Endothelial cell of umbilical vein (primary cell): ENCODE results near the gene PTPRU. TPM values are rescaled to one million over a fixed set of nuclear protein-coding genes. Genes with fewer than 3 reads are reported as not detected.

ENCODE experiments used
- BruUV-seq: library from RNA; stranded (reverse); fragments of 400-500 nt; replicated peaks from 2 replicates; lab custom pipeline; 2021; lab: Mats Ljungman, UMichigan
- CTCF ChIA-PET: fragments of 300-600, 350-600 bp; sonication (Branson Sonifier 250); formaldehyde crosslinking; loops from one replicate; lab custom pipeline; 2021; ENCODE audit warnings: antibody characterized with exemption, inconsistent platforms; lab: Charles Lee
- POLR2A ChIA-PET: fragments of 300-600, 350-600 bp; sonication (Branson Sonifier 250); formaldehyde crosslinking; loops from one replicate; lab custom pipeline; 2021; ENCODE audit warnings: antibody characterized with exemption, inconsistent platforms; lab: Charles Lee
- DNase-seq: peaks from one replicate; pipeline ENCODE4 v3.0.0-alpha.2; 2011; ENCODE audit warnings: low read depth, low spot score
- FAIRE-seq: peaks from 2 replicates; lab custom pipeline; 2011; peaks lifted over from hg19 to GRCh38; lab: Jason Lieb, UNC
- H2AFZ ChIP-seq: 2 replicates; pipeline ENCODE4 v1.6.0; 2012; ENCODE audit warnings: low read depth, low read length, control low read depth, inconsistent platforms
- H3K27ac ChIP-seq: 2 replicates; pipeline ENCODE4 v1.5.1; 2011; ENCODE audit warnings: low read depth, mild to moderate bottlenecking, control low read depth, low read length, moderate library complexity; ENCODE audit not compliant: insufficient read depth
- H3K27me3 ChIP-seq, 2 experiments: 2 replicates each; pipeline versions ENCODE4 v1.6.0 to v1.6.1; 2011; ENCODE audit warnings: low read length in 2 of 2, mixed read lengths in 1 of 2; ENCODE audit not compliant: control insufficient read depth in 2 of 2, insufficient read depth in 2 of 2
- H3K36me3 ChIP-seq, 2 experiments: 2 replicates in 1 of 2; 3 replicates in 1 of 2; pipeline ENCODE4 v1.5.1; 2011; ENCODE audit warnings: low read length in 2 of 2, mild to moderate bottlenecking in 1 of 2, moderate library complexity in 1 of 2; ENCODE audit not compliant: control insufficient read depth in 2 of 2, insufficient read depth in 2 of 2; ENCODE audit errors: extremely low read depth in 1 of 2
- H3K4me1 ChIP-seq: 3 replicates; pipeline ENCODE4 v1.5.1; 2011; ENCODE audit warnings: mild to moderate bottlenecking, low read length; ENCODE audit not compliant: control insufficient read depth, insufficient read depth; ENCODE audit errors: extremely low read depth
- H3K4me2 ChIP-seq: 2 replicates; pipeline ENCODE4 v1.6.1; 2011; ENCODE audit warnings: low read length, control low read depth, mixed read lengths; ENCODE audit not compliant: insufficient read depth
- H3K4me3 ChIP-seq, 3 experiments: fragments of 200-600 bp in 1 of 3; sonication (generic), shearing (Covaris generic) in 1 of 3; replicated peaks in 1 of 3; 2 replicates each; pipeline ENCODE4 v1.5.1; 2011 to 2016; ENCODE audit warnings: control low read depth in 3 of 3, low read length in 3 of 3, mild to moderate bottlenecking in 2 of 3, inconsistent platforms in 1 of 3, low read depth in 1 of 3, moderate library complexity in 1 of 3; ENCODE audit not compliant: insufficient read depth in 1 of 3
- H3K79me2 ChIP-seq: 2 replicates; pipeline ENCODE4 v1.6.0; 2012; ENCODE audit warnings: low read length, inconsistent platforms; ENCODE audit not compliant: control insufficient read depth, insufficient read depth
- H3K9ac ChIP-seq: replicated peaks from 2 replicates; pipeline ENCODE3; 2011; ENCODE audit warnings: low read length, control low read depth; ENCODE audit not compliant: insufficient read depth; ENCODE audit errors: extremely low read depth
- H3K9me1 ChIP-seq: replicated peaks from 3 replicates; pipeline ENCODE4 v1.6.0; 2011; ENCODE audit warnings: mild to moderate bottlenecking, low read length; ENCODE audit not compliant: control insufficient read depth, insufficient read depth; ENCODE audit errors: extremely low read depth
- H3K9me3 ChIP-seq: replicated peaks from 2 replicates; pipeline ENCODE4 v1.5.1; 2012; ENCODE audit warnings: low read length, inconsistent platforms; ENCODE audit not compliant: control insufficient read depth, insufficient read depth
- H4K20me1 ChIP-seq: replicated peaks from 2 replicates; pipeline ENCODE3; 2011; ENCODE audit warnings: mild to moderate bottlenecking, low read length; ENCODE audit not compliant: control insufficient read depth, insufficient read depth; ENCODE audit errors: extremely low read depth
- EZH2 ChIP-seq: IDR thresholded peaks from 2 replicates; pipeline ENCODE4 v1.6.1; 2012; ENCODE audit warnings: borderline replicate concordance, low read depth, mild to moderate bottlenecking, moderate library complexity, low read length, inconsistent platforms; ENCODE audit not compliant: severe bottlenecking
- FOS ChIP-seq: IDR thresholded peaks from 2 replicates; pipeline ENCODE4 v1.6.1; 2011; ENCODE audit warnings: mild to moderate bottlenecking, low read length, moderate library complexity, borderline replicate concordance; ENCODE audit not compliant: insufficient read depth
- GATA2 ChIP-seq: IDR thresholded peaks from 2 replicates; pipeline ENCODE4 v1.7.0; 2011; ENCODE audit warnings: low read depth, mild to moderate bottlenecking, moderate library complexity, mixed read lengths, low read length; ENCODE audit not compliant: insufficient read length, insufficient read depth
- JUN ChIP-seq: IDR thresholded peaks from 2 replicates; pipeline ENCODE4 v1.6.1; 2011; ENCODE audit warnings: borderline replicate concordance, low read depth; ENCODE audit not compliant: insufficient read length, insufficient read depth
- MAX ChIP-seq: IDR thresholded peaks from 2 replicates; pipeline ENCODE4 v1.6.1; 2011; ENCODE audit not compliant: insufficient read depth, insufficient read length
- MYC ChIP-seq: IDR thresholded peaks from one replicate; pipeline ENCODE4 v1.6.1; 2011; ENCODE audit warnings: mild to moderate bottlenecking, low read depth, low read length
- POLR2A ChIP-seq: IDR thresholded peaks from 2 replicates; pipeline ENCODE4 v1.6.1; 2012; ENCODE audit warnings: low read depth, mild to moderate bottlenecking, control low read depth, low read length
- POLR2AphosphoS5 ChIP-seq: IDR thresholded peaks from 2 replicates; pipeline ENCODE4 v1.6.1; 2012; ENCODE audit warnings: low read depth, mild to moderate bottlenecking, control low read depth, low read length, moderate library complexity; ENCODE audit not compliant: insufficient read depth
- dilution Hi-C: fragments of 300-500 bp; cut with MboI; formaldehyde crosslinking; loops from one replicate; pipeline ENCODE4 v1.15.0; 2019; ENCODE audit warnings: low sequenced_read_pairs; ENCODE audit not compliant: extremely low pct_ligation_motif_present
- intact Hi-C: fragments of 100-400 bp; cut with micrococcal nuclease; formaldehyde crosslinking; loops from one replicate; pipeline ENCODE4 v1.10.0; 2022
- polyA plus RNA-seq, 4 experiments: library from polyadenylated mRNA; depleted of rRNA in 3 of 4; stranded (reverse) in 3 of 4; unstranded in 1 of 4; fragments of >200 nt; gene quantifications; 2 replicates each; pipeline versions ENCODE4 v1.2.1 to v1.2.3, GENCODE V29; 2011 to 2012; ENCODE audit warnings: missing spikeins in 1 of 4
- total RNA-seq: library from RNA; stranded (reverse); gene quantifications from 2 replicates; pipeline ENCODE4 v1.2.3, GENCODE V29; 2021
- TF ChIP-seq, protein P1 (sequence below), 2 donors: IDR thresholded peaks; 1 replicate in 1 of 2; 2 replicates in 1 of 2; pipeline ENCODE4 v1.5.1; 2011; ENCODE audit warnings: low read length in 2 of 2, mild to moderate bottlenecking in 2 of 2, moderate library complexity in 2 of 2, control low read depth in 1 of 2, inconsistent platforms in 1 of 2, low read depth in 1 of 2; ENCODE audit not compliant: insufficient read depth in 1 of 2; ENCODE audit errors: extremely low read depth in 1 of 2

The PTPRU gene
- total and polyA plus RNA-seq, 2 donors (not counting 3 experiments of a cell fraction or from before 2014, with no cell fraction given), result 0.58 to 2.6 TPM

- no peaks in the 10 kb centered on the region for H3K9me3 ChIP-seq
- TF ChIP-seq FOS (no peak), JUN (no peak), MAX (no peak), MYC (no peak), EZH2 (no peak), POLR2AphosphoS5 (no peak), GATA2 (no peak), POLR2A (no peak)
- TF ChIP-seq, protein P1, sequence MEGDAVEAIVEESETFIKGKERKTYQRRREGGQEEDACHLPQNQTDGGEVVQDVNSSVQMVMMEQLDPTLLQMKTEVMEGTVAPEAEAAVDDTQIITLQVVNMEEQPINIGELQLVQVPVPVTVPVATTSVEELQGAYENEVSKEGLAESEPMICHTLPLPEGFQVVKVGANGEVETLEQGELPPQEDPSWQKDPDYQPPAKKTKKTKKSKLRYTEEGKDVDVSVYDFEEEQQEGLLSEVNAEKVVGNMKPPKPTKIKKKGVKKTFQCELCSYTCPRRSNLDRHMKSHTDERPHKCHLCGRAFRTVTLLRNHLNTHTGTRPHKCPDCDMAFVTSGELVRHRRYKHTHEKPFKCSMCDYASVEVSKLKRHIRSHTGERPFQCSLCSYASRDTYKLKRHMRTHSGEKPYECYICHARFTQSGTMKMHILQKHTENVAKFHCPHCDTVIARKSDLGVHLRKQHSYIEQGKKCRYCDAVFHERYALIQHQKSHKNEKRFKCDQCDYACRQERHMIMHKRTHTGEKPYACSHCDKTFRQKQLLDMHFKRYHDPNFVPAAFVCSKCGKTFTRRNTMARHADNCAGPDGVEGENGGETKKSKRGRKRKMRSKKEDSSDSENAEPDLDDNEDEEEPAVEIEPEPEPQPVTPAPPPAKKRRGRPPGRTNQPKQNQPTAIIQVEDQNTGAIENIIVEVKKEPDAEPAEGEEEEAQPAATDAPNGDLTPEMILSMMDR (IDR thresholded peaks at IDR 0.05; ENCODE audit: extremely low read depth in 1 of 2, insufficient read depth in 1 of 2, low read depth in 1 of 2, low read length in 2 of 2), result no peak
- dilution Hi-C loops (no loop called here), intact Hi-C loops (loop anchor here (1.0 to 5.0 kb wide), 5 partner anchors 106 to 1038 kb away; partner anchors contain the start of gene PTPRU)
- no peaks in the 10 kb centered on the region for H3K36me3 ChIP-seq
- ChIA-PET POLR2A (no interaction called here), CTCF (interaction anchor here (1.0 to 4.0 kb wide), 7 partner anchors 54 to 1039 kb away, joined by 4 to 34 read pairs (median 7); no protein-coding TSS in a partner anchor)
- H2AFZ ChIP-seq, result no peak overlapping the region
- DNase-seq, result no peak
- H4K20me1 ChIP-seq, result no peaks in the 10 kb centered on the region
- no peak for FAIRE-seq
- BruUV-seq, result no TSS peak
- no peaks in the 10 kb centered on the region for H3K9me1 ChIP-seq
- H3K27ac ChIP-seq, result no peak overlapping the region
- H3K27me3 ChIP-seq, result peaks cover 0 to 2% of the 10 kb centered on the region in 2 experiments
- no peak overlapping the region for H3K4me2 ChIP-seq
- H3K4me1 ChIP-seq, result no peaks in the 10 kb centered on the region
- H3K4me3 ChIP-seq, result no peak overlapping the region
- no peaks in the 10 kb centered on the region for H3K79me2 ChIP-seq
- no peak overlapping the region for H3K9ac ChIP-seq
Observed at GRCh38 chr1:29341936-29342335, 105.6 kb downstream of the PTPRU start.
